NCI-H82 (cell line): ENCODE data around the gene ZCCHC14.
"Not testable (repeated sequence)": the region's sequence is repeated elsewhere in the genome, so short reads cannot be mapped to it uniquely, and the experiment has no call there.

Experiments used
- DNase-seq: peaks from one replicate; lab custom pipeline; 2025; lab: John Stamatoyannopoulos, UW

The ZCCHC14 gene

DNA sequence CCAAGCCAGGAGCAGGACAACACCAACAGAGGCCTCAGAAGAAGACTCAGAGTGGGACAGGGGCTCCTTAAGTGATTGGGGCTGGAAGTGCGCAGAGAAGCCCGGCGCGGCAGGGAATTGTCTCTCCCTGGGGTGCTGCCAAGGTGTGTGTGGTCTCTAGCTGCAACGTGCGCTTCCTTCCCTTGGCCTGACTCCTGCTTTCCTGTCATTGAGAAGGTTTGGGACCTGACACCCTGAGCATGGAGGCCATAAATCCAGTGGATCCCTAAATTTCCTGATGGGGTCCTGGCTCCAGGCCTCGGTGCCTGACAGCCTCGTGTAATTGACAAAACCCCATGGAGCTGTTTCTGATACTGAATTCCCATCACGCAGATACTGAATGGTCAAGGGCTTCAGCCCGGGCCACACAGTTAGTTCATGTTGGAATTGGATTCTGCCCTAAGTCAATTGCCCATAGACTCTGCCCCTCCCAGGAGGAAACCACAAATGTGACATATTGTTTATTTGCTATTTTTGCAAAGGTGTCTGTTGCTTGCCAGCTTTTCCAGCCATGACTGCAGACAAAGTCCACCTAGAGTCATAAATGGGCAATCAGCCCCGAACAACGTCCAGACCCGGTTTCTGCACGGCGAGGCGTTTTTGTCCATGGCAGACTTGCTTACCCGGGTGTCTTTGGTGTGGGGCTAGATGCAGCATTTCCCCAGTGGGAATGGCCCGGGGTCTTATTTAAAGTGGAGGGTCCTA, 4.4 kb upstream of the ZCCHC14 start:
- not testable (repeated sequence) for DNase-seq

DNA sequence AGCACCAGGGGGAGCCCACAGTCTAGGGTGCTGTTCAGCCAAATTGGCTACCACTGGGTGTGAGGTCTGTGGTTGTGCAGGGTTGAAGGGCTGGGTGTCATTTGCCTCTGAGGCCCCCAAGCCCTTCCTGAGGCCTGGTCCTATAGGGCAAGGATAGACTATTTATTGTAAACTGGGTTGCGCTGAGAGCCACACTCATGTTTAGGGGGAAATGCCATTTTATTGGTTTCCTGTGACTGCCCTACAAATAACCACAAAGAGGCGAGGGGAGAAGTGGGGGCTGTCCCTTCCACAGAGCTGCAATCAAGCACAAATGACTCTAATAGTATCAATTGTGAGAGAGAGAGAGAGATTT, 3.6 kb upstream of the ZCCHC14 start:
- no peak for DNase-seq

DNA sequence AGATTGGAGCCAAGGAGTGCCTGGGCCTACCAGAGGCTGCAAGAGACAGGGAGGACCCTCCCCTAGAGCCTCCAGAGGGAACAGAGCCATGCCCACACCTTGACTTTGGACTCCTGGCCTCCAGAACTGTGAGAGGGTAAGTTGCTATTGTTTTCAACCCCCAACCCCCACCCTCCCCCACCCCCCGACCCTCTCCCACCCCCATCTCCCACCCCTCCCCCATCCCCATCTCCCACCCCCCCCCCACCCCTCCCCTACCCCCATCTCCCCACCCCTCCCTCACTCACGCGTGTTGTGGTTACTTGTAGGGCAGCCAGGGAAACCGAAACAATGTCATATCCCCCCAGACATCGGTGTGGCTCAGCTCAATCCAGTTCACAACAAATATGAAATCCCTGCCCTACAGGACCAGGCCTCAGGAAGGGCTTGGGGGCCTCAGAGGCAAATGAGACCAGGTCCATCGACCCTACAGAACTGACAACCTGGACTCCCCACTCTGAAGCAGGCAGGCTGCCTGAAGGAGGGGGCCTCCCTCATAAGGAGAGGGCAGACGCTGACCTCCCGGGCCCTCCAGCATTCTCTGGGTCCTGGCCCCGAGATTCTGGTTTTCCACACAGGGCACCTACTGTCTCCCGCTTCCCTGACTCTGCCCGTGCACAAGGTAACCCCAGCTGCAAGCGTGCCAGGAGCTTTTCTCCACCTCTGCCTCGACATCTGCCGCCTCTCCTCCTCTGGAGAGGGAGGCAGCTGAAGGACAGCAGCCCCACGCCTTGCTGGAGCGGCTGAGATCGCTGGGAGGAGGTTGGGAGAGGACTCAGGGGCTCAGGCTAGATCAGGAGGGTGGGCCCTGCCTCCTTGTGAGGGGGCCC, 3.0 kb upstream of the ZCCHC14 start:
- DNase-seq: no peak

DNA sequence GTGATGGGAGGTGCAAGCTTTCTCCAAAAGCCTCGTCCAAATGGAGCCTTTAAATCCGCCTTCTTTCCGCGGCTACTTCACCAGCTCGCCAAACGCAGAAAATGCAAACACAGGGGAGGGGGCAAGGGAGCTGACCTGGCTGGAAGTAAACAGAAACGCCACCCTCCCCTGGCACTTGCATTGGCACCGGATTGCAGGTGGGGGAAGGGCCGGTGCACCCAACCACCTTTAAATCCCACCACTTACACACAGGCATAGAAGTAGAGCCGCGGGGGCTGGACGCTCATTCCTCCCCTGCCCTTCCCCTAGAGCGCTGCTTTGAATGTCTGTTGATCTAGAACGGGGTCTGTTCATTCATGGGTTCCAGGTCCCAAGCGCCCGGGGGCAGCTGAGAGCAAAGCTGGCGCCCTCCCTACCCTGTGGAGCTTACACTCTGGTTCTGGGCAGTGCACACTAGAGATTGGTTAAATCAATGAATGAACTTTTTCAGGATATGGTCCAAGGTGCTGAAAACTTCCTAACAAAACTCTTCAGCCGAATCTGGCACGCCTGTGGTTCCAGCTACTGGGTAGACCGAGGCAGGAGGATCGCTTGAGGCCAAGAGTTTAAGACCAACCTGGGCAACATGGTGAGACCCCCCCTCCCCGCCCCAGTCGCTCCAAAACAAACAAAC, 920 bp upstream of the ZCCHC14 start:
- DNase-seq: no peak

DNA sequence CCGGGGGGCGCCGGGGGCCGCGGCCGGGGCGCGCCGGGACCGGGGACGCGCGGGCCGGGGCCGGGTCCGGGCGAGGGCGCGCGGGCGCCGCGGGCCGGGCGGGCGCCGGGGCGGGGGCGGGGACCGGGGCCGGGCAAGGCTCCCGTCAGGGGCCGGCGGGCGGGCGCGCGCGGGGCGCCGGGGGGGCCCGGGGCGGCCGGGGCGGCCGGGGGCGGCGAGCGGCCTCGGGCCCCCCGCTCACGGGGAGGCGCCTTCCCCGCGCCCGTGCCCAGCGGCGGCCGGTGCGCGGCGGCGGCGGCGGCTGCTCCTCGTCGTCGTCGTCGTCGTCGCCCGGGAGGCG, 563 bp downstream of the ZCCHC14 start:
- DNase-seq: no peak

DNA sequence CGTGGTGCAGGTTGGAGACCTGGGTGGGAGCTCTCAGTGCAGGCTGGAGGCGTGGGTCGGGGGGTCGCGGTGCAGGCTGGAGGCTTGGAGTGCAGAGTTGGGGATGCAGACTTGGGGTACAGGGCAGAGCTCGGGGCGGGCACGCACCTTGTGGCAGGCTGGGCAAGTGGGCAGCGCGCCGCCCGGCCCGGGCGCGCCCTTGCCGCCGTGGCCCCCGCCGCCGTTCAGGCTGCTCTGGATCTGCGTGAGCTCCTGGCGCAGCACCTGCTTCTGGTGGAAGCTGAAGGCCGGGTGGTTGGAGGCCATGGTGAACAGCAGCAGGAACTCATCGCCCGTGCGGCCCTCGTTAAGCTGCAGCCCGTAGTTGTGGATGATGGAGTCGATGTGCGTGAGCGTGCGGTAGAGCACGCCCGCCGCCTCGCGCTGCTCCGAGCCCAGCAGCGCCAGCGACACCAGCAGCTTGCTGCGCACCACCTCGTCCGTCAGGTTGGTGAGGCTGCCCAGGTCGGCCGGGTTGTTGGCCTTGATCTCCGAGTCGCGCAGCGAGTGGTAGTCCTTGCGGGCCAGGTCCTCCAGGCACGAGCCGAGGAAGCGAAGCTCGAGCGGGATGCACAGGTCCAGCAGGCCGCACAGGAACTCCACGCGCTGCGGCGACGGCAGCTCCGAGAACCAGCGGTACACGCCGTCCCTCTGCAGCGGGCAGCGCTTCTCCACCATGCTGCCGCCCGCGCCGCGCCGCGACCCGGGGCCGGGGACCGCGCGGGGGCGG, 1.1 kb downstream of the ZCCHC14 start:
- DNase-seq: peak; percentile 29

DNA sequence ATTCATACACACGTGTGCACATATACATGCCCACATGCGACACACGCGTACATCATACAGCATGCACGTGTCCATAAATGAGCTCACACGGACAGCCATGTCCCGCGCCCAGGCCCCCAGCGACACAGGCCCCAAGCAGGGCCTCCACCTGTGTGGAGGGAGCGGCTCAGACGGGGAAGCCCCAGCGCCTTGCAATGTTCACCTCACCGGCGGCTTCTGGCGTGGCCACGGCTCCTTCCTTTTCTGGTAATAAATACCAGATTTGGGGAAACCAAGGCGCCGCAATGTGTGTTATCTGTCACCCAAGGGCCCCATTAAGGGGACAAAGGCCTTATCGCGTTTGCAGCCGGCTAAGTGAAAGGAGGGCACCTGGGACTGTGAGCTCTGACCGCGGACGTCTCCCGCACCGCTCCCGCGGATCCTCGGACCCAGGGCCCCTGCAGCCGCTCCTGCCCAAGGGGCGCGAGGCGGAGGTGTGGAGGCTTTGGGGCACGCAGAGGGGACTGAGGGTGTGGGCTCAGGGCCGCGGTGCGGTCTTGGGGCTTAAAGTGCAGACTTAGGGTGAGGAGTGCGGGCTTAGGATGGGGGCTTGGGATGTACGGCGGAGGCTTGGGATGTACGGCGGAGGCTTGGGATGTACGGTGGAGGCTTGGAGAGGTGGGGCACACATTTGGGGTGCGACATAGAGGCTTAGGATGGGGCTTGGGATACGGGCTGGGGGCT, 1.9 kb downstream of the ZCCHC14 start:
- peak; percentile 34 for DNase-seq

DNA sequence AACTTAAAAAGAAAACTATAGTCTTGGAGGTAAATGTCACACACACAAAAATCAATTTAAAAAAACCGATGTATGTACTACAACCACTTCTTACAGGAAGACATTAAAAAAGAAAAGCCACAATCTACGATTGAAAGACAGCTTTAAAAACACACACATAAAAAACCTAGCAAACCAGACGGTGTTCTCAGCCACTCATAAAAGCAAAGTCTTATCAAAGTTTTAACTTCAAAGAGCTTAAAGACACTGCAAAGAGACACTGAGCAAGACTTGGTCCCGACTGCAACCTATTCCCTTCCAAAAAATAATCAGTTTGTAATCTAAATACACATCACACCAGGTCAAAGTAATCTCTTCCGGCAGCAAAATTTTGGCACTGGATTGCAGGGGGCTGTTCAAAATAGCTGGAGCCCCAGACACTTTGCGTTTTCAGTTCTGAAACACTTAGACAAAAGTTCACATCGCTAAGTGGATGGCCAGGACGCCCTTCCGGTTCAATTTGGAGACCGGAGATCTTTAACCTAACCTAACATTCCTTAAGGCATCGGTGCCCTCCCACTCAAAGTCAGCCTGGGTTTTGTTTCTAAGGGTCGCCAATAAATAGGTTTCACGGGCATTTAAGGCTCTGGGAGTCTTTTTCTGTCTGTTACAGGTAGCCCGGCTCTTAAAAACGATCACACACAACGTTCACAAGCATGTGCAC, 2.6 kb downstream of the ZCCHC14 start:
- DNase-seq: peak; percentile 34

DNA sequence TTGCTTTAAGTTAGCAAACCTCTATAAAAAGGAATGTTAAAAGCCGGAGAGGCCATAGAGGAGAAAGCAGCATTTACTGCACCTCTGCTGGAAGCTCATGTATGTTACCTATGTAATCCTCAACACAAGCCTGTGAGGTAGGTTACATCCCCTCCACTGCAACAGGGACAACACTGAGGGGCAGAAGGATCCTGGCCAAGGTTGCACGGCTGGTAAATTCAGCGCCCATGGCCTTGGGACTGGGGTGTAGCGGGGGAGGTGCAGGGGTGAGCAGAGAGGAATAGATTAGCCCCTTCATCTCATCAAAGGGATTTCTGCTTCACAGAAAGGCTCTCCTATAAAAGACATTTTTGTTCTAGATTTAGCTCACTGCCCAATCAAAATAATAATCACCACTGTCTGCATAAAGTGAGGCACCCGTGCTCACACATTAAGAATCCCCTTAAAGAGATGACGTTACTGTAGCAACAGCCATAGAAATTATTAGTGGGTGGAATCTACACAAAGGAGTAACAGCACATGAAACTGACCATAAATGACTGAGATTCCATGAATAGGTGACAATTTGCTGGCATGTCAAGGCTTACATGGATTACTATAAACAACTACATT, 3.3 kb downstream of the ZCCHC14 start:
- DNase-seq: peak; percentile 16

DNA sequence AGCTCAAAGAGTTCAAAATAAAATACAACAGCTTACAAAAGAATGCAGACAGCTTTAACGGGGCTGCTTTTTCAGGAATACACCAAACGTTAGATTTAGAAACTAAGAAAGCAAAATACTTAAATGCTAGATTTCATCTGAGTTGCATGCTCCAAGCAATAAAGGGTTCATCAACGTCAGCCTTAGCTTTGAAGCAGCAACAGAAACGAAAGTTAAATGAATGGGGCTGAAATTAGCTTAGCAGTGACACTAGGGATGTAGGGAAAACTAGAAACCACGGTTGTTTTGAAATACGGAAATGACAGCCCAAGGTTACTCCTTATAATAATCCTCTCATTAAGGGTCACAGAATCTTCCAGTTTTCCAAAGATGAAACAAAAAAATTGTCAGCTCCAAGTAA, 3.9 kb downstream of the ZCCHC14 start:
- DNase-seq: not testable (repeated sequence)

DNA sequence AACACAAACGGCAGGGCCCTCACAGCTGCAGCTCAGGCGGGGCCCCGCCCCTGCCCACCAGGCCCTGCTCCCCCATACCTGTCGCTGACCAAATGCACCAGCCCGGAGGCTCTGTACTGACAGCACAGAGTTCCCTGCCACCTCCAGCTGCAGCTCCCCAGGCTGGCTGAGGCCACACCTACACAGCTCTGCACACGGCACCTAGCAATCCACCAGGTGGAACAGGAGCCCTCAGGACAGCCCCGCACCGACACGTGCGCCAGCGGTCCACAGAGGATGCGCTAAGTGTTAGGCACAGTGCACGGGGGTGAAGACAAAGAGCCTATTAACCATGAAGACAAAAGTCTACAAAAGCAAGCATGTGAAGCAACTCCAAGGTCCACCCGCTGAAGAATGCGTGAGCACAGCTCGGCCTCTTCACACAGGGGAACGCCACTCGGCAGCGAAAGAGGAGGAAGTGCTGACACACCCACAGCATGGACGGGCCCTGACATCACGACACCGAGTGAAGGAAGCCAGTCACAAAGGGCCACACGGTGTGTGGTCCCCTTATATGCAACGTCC, 5.4 kb downstream of the ZCCHC14 start:
- DNase-seq: peak; percentile 11

DNA sequence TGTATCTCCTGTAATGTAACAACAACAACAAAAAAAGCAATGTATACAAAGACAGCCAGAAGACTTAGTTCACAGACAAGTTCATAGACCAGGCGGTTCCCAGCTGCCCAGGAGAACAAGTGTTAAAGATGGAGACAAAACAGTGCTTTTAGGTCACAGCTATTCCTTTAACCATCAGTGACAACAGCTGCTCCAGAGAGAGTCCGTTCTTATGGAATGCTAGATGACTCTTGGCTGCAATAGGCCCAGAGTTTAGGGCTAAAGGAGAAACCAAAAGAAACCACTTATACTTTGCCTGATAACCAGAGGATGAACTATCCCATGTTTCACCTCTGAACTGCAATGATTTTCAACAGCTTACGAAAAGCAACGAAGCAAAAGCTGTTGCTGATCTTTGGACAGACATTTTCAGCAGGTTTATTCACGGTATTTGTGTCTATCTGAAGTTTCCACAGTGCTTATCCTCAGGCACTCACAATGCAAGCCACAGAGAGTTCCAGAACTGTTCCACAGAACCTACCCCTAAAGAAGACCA, 6.0 kb downstream of the ZCCHC14 start:
- no peak for DNase-seq

DNA sequence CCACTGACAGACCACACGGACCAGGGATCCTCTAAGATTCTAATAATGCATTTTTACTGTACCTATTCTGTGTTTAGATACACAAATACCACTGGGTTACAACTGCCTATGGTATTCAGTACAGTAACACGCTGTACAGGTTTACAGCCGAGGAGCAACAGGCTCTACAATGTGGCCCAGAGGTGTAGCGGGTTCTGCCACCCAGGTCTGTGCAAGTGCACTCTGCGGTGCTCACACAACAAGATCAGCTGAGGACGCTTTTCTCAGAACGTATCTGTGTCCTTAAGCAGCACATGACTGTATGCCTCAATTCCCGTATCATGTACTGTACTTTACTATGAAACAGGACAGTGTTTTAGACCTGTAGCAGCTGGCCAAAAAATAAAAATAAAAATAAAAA, 6.5 kb downstream of the ZCCHC14 start:
- DNase-seq: no peak

DNA sequence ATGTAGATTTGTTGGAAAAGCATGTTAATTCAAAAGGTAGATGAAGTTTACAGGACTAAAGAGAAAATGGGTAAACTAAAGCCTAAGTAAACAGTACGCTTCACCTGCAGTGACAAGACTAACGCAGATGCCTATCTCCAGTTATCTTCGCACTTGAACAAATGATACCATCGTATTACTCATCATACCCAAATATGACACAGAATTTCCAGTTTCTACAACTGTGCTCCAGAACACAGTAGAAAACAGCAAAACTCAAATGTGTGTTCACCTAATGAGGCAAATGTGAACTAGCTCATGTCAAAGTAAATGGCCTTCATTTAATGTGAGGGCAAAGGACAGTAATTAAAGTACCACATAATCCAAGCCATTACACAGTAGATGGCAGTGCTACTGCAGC, 7.0 kb downstream of the ZCCHC14 start:
- DNase-seq: not testable (repeated sequence)

DNA sequence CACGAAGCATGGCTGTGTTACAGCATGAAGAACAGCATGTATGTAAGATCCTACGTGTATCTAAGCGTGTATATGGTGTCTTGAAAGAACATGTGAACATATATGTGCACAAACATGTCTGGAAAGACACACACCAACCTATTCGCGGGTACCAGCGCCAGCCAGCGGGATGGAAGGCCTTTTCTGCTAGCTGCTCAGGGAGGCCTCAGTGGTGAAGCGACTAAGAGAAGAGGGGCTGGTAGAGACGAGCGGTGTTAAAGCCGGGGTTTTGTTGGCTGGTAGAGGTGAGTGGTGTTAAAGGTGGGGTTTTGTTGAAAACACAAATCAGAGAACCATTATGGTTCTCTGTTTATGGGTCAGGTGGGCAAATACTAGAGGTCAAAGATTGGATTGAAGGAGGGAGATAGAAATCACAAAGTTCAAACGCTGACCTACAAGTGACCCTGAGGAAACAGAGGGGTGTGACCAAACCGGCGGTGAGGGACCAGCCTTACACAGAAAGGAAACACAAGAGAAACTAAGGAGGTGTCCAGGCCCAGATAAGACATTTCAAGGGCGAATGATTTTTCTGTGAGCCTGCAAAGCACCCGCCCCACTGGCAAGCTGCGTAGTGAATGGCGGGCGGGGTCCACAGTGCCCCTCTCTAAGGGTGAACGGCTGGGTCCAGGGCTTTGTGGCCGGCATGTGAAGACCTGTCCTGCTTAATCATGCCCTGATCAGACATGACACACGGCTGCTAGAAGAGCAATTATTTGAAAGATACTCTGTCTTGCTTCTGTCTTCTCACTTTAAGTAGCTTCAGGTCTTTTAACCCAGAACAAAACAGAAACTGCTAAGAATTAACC, 8.1 kb downstream of the ZCCHC14 start:
- no peak for DNase-seq

DNA sequence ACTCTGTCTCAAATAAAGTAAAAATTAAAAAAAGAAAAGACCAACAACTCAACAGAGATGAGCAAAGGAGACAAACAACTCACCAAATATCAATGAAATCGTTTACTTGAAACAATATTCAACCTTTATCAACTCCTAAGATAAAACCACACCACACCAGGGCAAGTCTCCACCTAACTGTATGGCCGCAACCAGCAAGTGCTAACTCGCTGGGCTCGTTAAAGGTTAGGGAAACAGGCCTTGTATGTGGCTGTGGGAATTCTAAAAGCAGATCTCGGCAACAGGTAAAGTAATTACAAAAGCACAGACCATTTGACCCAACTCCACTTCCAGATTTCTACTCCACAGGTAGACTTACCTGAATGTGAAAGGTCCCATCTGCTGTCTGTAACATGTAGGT, 9.3 kb downstream of the ZCCHC14 start:
- no peak for DNase-seq

DNA sequence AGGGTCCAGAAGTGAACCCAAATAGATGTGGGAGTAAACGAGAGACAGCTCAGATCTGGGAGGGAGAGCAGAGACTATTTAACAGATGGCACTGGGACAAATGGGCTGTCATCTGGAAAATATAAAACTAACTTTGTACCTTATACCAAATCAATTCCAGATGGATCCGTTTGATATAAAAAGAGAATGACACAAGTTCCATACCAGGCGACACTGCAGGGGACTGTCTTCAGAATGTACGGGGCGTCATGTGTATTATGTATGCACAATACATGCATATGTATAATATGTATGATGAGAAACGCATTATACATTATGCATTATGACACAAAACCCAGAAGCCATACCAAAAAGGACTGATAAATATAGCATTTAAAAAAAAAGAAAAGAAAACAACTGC, 10.2 kb downstream of the ZCCHC14 start:
- DNase-seq: not testable (repeated sequence)

DNA sequence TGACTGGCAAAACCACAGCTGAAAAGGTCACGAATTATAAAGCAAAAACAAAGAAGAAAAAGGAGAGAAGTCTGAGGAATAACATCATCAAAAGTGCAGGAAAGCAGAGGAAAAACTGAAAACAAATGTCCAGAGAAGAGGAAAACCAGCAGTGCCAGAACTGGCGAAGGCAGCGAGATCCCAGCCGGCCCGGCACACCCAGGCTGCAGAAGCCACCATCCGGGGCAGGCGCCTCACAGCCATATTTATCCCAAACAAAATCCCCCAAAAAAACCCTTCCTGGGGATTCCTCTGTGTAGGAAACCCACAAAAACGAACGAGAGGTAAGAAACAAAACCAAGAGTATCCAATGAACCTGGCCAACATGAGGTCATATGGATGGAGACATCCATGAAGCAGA, 10.6 kb downstream of the ZCCHC14 start:
- no peak for DNase-seq

DNA sequence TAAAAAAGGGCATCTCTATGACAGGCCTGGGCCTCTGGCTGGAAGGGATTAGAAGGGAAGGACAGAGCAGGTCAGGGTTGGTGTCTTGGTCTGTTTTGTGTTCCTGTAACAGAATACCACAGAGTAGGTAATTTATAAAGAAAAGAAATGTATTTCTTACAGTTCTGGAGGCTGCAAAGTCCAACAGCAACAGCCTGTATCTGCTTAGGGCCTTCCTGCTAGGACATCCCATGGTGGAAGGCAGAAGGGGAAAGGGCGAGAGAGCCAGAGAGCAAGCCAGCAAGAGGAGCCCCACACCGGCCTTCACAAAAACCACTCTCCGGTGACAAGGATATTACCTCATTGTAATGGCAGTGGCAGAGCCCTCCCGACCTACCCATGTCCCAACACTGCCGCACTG, 11.1 kb downstream of the ZCCHC14 start:
- DNase-seq: not testable (repeated sequence)
